SK-N-MC (cell line): ENCODE measurements around the gene HAGH.

Source experiments
- EZH2 ChIP-seq: fragments of 200-600 bp; sonication (generic); IDR thresholded peaks from one replicate; pipeline ENCODE4 v1.6.1; 2017; ENCODE audit warnings: antibody characterized with exemption
- FOXP2 ChIP-seq: optimal IDR thresholded peaks from 2 replicates; pipeline ENCODE3; 2011; ENCODE audit warnings: mild to moderate bottlenecking, moderate library complexity; ENCODE audit not compliant: insufficient read depth; ENCODE audit errors: extremely low read length, control extremely low read depth
- POLR2AphosphoS5 ChIP-seq: IDR thresholded peaks from 2 replicates; pipeline ENCODE4 v1.6.1; 2012; ENCODE audit warnings: mild to moderate bottlenecking, low read depth, low read length, borderline replicate concordance

DNA sequence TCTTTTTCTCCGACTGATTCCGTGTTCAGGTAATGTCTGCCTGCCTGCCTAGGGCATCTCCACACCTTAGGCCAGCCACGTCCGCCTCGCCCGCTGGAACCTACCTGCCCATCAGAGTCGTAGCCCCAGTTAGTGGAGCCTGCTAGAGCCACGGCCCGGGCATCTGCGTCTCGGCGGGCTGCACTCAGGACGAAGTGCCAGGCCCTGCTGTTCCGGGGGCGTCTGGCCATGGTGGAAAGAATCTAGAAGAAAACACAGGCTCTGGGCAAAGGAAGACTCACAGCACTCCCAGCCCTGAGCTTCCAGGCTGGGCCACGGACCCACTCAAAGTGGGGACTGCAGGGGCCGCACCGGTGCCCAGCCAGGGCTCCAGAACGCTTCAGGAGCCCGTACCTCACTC lies 45.4 kb downstream of the HAGH start:
- TF ChIP-seq POLR2AphosphoS5, result no peak; the same call in 1 of the 2 replicates
- no peak for TF ChIP-seq EZH2
- no peak for TF ChIP-seq FOXP2
